ENCODE data around the gene PHYHIPL. TPM values are rescaled to one million over a fixed set of nuclear protein-coding genes. Genes with fewer than 3 reads are reported as not detected.

The PHYHIPL gene
- total and polyA plus RNA-seq, 2 of the 8 experiments (the other 6 are each of a cell fraction or from before 2014, with no cell fraction given): 0.23 to 0.48 TPM

GRCh38 chr10:59155556-59155955 is 20.9 kb upstream of the PHYHIPL start:
- CTCF ChIA-PET (ENCODE audit: partially characterized antibody): interaction anchor here (1.6 kb wide), 1 partner anchor 12 kb away, joined by 3 read pairs; no protein-coding TSS in a partner anchor
- WGBS, 2 experiments (ENCODE audit: extremely low coverage in 1 of 2, insufficient coverage in 1 of 2, insufficient read length in 1 of 2, insufficient replicate concordance in 2 of 2, low coverage in 1 of 2, low lambda C conversion rate in 2 of 2, missing lambda C conversion rate in 1 of 2): 93% methylated on average over 2 of the region's 2 CpGs; no CpG with 5 or more reads in 1 of the 2 experiments
- TF ChIP-seq TAF1 (IDR thresholded peaks at IDR 0.05; ENCODE audit: low read depth, low read length) (no peak), CBX5 (IDR thresholded peaks at IDR 0.05; ENCODE audit: low read depth, low read length) (no peak), RBBP5 (IDR thresholded peaks at IDR 0.05; ENCODE audit: borderline replicate concordance, low read depth, low read length) (no peak), HDAC6 (IDR thresholded peaks at IDR 0.05; ENCODE audit: low read depth, low read length) (no peak), EP300 (IDR thresholded peaks at IDR 0.05; ENCODE audit: borderline replicate concordance in 1 of 2, low read depth in 2 of 2, low read length in 2 of 2) (no peak), SUZ12 (IDR thresholded peaks at IDR 0.05; ENCODE audit: low read length) (no peak), SIN3A (conservative IDR thresholded peaks at IDR 0.05 in 1 of 2, IDR thresholded peaks at IDR 0.05 in 1 of 2; ENCODE audit: low read depth in 1 of 2, low read length in 2 of 2) (no peak), RAD21 (IDR thresholded peaks at IDR 0.05 in 1 of 2, conservative IDR thresholded peaks at IDR 0.05 in 1 of 2; ENCODE audit: low read depth in 2 of 2, low read length in 2 of 2) (no peak), FOSL1 (IDR thresholded peaks at IDR 0.05; ENCODE audit: insufficient read depth, low read depth, low read length) (no peak), GABPA (IDR thresholded peaks at IDR 0.05; ENCODE audit: borderline replicate concordance, insufficient read depth, low read length) (no peak), MAX (IDR thresholded peaks at IDR 0.05) (no peak), ZNF274 (IDR thresholded peaks at IDR 0.05; ENCODE audit: borderline replicate concordance, extremely low read depth, low read length) (no peak), YY1 (IDR thresholded peaks at IDR 0.05; ENCODE audit: low read depth, low read length) (no peak), KDM5A (IDR thresholded peaks at IDR 0.05; ENCODE audit: low read length) (no peak)

More at GRCh38 chr10:59155556-59155955, 20.9 kb upstream of the PHYHIPL start:
- H3K4me2 ChIP-seq (ENCODE audit: insufficient read depth in 1 of 2, low read depth in 2 of 2, low read length in 2 of 2): no peak overlapping the region
- H2BK15ac ChIP-seq (ENCODE audit: low read length): no peak overlapping the region
- no peak overlapping the region for H4K5ac ChIP-seq (ENCODE audit: insufficient read length, low read depth, low read length)
- no peaks in the 10 kb centered on the region for H3K79me2 ChIP-seq (ENCODE audit: control insufficient read depth in 1 of 2, insufficient read depth in 2 of 2, low read length in 2 of 2)
- peaks cover 0 to 2% (median 0%) of the 10 kb centered on the region in 4 experiments; a peak in 1 of 7 replicates for H3K27me3 ChIP-seq (replicated peaks in 1 of 4; ENCODE audit: control insufficient read depth in 3 of 4, extremely low read depth in 1 of 4, insufficient read depth in 3 of 4, low read length in 3 of 4)
- no peak overlapping the region for H2BK12ac ChIP-seq (ENCODE audit: low read depth, low read length)
- H3K18ac ChIP-seq (ENCODE audit: extremely low read depth, low read length): no peak overlapping the region
- H4K91ac ChIP-seq (replicated peaks; ENCODE audit: insufficient read length, low read length): no peak overlapping the region
- no peak overlapping the region for H2BK5ac ChIP-seq (ENCODE audit: low read depth, low read length)
- H2AFZ ChIP-seq (ENCODE audit: low read length): no peak overlapping the region
- no peaks in the 10 kb centered on the region for H4K20me1 ChIP-seq (replicated peaks in 1 of 2; ENCODE audit: control insufficient read depth in 1 of 2, insufficient read depth in 2 of 2, low read length in 2 of 2)
- no peak overlapping the region for H3K4ac ChIP-seq (replicated peaks; ENCODE audit: insufficient read length, low read depth, low read length)
- H3K36me3 ChIP-seq (ENCODE audit: control insufficient read depth in 2 of 4, insufficient read depth in 4 of 4, low read length in 3 of 4): no peaks in the 10 kb centered on the region
- H4K8ac ChIP-seq (ENCODE audit: extremely low read depth, insufficient read depth, low read length): no peak overlapping the region
- no peak overlapping the region for H3K56ac ChIP-seq (replicated peaks; ENCODE audit: insufficient read length, low read depth, low read length)
- no peaks in the 10 kb centered on the region for H3K4me1 ChIP-seq (replicated peaks in 1 of 4; ENCODE audit: control insufficient read depth in 3 of 4, insufficient read depth in 4 of 4, low read length in 3 of 4)
- no peaks in the 10 kb centered on the region for H3K9me3 ChIP-seq (ENCODE audit: insufficient read depth in 2 of 2, low read depth in 1 of 2, low read length in 1 of 2)
- H3K9ac ChIP-seq (replicated peaks in 1 of 4; ENCODE audit: extremely low read depth in 1 of 4, low read depth in 3 of 4, low read length in 3 of 4): no peak overlapping the region
- no peak overlapping the region for H3K14ac ChIP-seq (ENCODE audit: insufficient read length)
- no peak overlapping the region for H2BK20ac ChIP-seq (ENCODE audit: low read length)
- no peaks in the 10 kb centered on the region for H3K23me2 ChIP-seq (ENCODE audit: low read depth, low read length)
- no peak for FAIRE-seq
- H2BK120ac ChIP-seq (replicated peaks; ENCODE audit: low read depth, low read length): no peak overlapping the region
- DNase-seq (ENCODE audit: low read depth in 1 of 2, low spot score in 2 of 2): no peak
- H2AK5ac ChIP-seq (ENCODE audit: low read depth, low read length): no peak overlapping the region
- POLR2A ChIA-PET (ENCODE audit: partially characterized antibody): no interaction called here
- no peak overlapping the region for H3K4me3 ChIP-seq (ENCODE audit: extremely low read depth in 1 of 4, insufficient read depth in 2 of 4, low read depth in 3 of 4, low read length in 4 of 4)
- no peaks in the 10 kb centered on the region for H3K79me1 ChIP-seq (ENCODE audit: low read depth, low read length)
- H3K27ac ChIP-seq (ENCODE audit: low read depth, low read length): no peak overlapping the region
- H3K23ac ChIP-seq (ENCODE audit: insufficient read length): no peak overlapping the region
